Measurements from ENCODE around the gene IL19.

DNA sequence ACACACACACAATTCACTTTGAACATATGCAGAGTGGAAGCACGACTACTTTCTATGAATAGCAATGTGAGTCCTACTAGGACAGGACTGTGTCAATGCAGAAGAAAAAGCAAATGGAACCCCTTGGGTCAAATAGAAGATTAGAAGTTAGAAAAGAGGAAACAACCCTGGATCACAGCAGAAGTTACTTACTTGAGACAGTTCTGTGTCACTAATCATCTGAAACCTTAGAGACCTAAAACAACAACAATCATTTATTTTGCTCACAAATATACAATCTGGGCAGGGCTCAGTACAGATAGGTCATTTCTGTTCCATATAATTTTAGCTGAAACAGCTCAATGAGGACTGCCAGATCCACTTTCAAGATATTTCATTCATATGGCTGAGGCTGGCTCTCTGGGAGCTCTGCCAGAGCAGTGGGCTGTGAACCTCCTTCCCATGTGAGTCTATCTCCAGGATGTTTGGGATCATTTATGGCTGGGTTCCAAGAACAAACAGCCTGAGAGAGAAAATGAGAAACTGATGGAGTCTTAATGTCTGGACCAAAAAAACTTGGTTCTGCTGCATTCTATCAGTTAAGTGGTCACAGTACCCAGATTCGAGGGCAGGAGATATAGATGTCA is 44.3 kb downstream of the IL19 start:
- TF ChIP-seq, protein P1, sequence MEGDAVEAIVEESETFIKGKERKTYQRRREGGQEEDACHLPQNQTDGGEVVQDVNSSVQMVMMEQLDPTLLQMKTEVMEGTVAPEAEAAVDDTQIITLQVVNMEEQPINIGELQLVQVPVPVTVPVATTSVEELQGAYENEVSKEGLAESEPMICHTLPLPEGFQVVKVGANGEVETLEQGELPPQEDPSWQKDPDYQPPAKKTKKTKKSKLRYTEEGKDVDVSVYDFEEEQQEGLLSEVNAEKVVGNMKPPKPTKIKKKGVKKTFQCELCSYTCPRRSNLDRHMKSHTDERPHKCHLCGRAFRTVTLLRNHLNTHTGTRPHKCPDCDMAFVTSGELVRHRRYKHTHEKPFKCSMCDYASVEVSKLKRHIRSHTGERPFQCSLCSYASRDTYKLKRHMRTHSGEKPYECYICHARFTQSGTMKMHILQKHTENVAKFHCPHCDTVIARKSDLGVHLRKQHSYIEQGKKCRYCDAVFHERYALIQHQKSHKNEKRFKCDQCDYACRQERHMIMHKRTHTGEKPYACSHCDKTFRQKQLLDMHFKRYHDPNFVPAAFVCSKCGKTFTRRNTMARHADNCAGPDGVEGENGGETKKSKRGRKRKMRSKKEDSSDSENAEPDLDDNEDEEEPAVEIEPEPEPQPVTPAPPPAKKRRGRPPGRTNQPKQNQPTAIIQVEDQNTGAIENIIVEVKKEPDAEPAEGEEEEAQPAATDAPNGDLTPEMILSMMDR (IDR thresholded peaks at IDR 0.05; ENCODE audit: low read depth, low read length, missing input control) = no peak
- TF ChIP-seq EGR1 (IDR thresholded peaks at IDR 0.05; ENCODE audit: low read depth in 2 of 2) (no peak), YY1 (IDR thresholded peaks at IDR 0.05) (no peak), SP1 (IDR thresholded peaks at IDR 0.05) (no peak)

Data from liver (tissue), 3 donors.